NK-92 (cell line): Measurements from ENCODE around the gene ABCA3.

Source experiments
- DNase-seq: peaks from one replicate; lab custom pipeline; 2025; ENCODE audit not compliant: unreplicated experiment; lab: John Stamatoyannopoulos, UW

ABCA3 gene

GRCh38 chr16:2319606-2320005 is 20.9 kb downstream of the ABCA3 start:
- no peak for DNase-seq

GRCh38 chr16:2317231-2318020 is 23.1 kb downstream of the ABCA3 start:
- DNase-seq, result no peak

- DNase-seq, result no peak
Observed at GRCh38 chr16:2308089-2308962, 32.2 kb downstream of the ABCA3 start.

GRCh38 chr16:2299915-2300192 is 40.7 kb downstream of the ABCA3 start:
- no peak for DNase-seq

- DNase-seq, result no peak
Observed at GRCh38 chr16:2299121-2299914, 41.2 kb downstream of the ABCA3 start.

- DNase-seq, result no peak
Observed at GRCh38 chr16:2298621-2299020, 41.9 kb downstream of the ABCA3 start.

- DNase-seq, result no peak
Observed at GRCh38 chr16:2297506-2297860, 43.0 kb downstream of the ABCA3 start.

- no peak for DNase-seq
Observed at GRCh38 chr16:2296661-2297505, 43.6 kb downstream of the ABCA3 start.

- no peak for DNase-seq
Observed at GRCh38 chr16:2295056-2295798, 45.3 kb downstream of the ABCA3 start.

- DNase-seq, result no peak
Observed at GRCh38 chr16:2292221-2292620, 48.3 kb downstream of the ABCA3 start.

GRCh38 chr16:2289282-2289681 is 51.2 kb downstream of the ABCA3 start:
- DNase-seq, result no peak

- no peak for DNase-seq
Observed at GRCh38 chr16:2288726-2289125, 51.8 kb downstream of the ABCA3 start.

GRCh38 chr16:2287916-2288547 is 52.5 kb downstream of the ABCA3 start:
- no peak for DNase-seq

- no peak for DNase-seq
Observed at GRCh38 chr16:2286550-2286949, 54.0 kb downstream of the ABCA3 start.

- DNase-seq, result no peak
Observed at GRCh38 chr16:2285731-2286191, 54.8 kb downstream of the ABCA3 start.

GRCh38 chr16:2284797-2285576 is 55.5 kb downstream of the ABCA3 start:
- DNase-seq, result no peak

GRCh38 chr16:2284001-2284770 is 56.3 kb downstream of the ABCA3 start:
- no peak for DNase-seq
